GM19239 (cell line): ENCODE measurements around the gene AGA.

ENCODE experiments used
- DNase-seq: peaks from one replicate; pipeline ENCODE4 v3.0.0; 2011; ENCODE audit warnings: low spot score; ENCODE audit not compliant: insufficient read length
- FAIRE-seq: peaks from 2 replicates; lab custom pipeline; 2011; peaks lifted over from hg19 to GRCh38; lab: Jason Lieb, UNC

Gene AGA

DNA sequence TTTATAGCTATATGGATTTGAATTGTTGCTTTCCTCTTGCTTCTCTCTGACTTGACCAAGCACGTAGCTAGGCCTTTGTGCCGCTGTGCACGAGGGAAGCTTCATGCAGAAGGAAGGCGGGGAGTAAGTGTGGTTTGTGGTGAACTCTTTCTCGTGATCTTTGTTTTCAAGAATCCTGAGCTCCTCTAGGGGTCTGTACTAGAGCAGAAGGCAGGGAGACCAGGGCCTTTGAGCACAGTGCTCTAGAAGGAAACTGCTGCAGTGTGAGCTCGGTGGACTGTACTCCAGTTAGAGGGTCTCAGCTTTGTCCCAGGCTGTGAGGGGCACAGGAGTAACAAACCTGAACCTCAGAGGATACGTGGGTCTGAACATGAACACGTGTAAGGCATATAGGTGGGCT is 49.0 kb downstream of the AGA start:
- DNase-seq = no peak
- FAIRE-seq = no peak

DNA sequence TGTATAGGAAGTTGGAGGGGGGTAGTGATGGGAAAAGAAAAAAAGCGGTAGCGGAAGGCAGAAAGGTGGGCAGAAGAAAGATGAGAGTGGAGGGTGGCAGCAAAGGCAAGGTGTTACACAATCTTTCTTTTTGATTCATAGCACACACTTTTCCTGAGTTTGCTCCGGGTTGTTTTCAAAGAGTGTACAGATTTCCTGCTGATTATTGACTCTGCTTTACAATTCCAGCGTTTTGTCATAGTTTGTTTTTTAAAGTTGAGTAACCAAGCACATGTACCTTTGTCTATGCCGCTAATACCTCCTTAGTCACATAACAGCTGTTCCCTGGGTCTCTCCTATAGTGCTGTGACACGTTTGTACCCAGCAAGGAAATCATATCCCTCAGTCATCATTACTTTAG is 50.3 kb downstream of the AGA start:
- DNase-seq = no peak
- FAIRE-seq = no peak

DNA sequence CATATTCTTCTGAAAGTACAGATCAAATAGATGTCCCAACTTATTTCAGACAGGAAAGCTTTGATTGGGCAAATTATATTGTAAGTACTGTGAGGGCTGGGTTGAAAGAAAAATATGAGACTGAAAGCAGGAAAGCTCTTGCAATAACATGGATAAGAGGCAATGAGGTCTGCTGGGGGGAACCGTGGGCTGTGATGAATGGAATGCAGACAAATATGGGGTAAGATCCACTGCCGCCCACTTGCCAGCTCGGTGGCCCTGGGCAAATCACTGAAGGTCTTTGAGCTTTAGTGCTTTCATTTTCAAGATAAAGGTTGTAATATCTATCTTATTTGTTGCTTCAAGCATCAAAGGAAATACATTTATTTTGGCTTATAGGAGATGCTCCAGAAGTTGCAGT is 51.0 kb downstream of the AGA start:
- no peak for DNase-seq
- no peak for FAIRE-seq

DNA sequence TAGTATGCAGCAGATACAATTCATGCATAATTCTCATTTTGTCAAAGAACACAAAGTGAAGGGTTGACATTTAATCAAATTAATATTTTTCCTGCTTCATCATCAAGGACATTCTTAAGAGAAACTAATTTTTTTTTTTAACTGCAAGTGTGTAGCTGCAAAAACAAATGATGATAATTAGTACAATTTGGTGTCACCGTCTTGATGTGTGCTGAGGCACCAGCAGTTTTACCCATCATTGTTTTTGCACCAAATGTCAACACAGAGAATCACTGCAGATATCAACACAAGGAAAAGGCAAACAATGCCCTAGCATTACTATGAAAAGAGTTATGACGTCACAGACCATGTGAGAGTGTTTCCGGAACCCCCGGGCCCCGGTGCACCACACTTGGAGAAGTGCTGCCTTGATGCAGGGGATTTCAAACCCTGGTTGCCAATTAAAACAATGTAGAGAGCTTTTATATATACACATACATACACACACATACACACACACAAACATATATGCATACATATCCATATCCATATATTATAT is 55.9 kb downstream of the AGA start:
- no peak for FAIRE-seq
- no peak for DNase-seq

DNA sequence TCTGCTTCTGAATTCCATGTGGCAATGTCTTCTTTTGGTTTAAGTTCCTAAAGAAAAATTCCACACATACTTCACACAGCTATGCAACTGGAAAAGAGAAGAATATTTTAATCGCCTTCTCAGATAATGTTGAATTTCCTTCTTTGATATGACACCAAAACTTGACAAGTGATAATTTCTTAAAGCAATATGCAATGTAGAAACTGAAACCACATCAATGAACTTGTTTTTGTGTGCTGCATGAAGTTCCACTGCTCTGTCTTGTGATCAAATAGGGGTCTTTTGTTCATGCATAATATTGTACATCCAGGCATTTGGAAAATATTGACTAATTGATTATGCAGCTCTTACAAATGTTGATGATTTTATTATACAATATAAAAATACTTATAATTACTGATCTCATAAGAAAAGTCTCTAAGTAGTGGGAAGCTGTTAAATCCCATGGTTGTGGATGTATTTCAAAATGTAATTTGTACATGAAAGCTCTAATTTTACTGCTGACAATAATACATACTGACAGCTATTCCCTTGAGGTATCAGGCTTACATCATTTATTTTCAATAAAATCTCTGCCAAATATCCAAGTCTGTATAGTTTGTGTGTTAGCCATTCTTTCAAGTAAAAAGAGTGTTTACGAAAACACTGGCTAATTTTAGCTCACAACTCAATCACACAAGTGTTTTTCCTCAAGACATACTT is 56.5 kb downstream of the AGA start:
- DNase-seq (no peak), FAIRE-seq (no peak)

DNA sequence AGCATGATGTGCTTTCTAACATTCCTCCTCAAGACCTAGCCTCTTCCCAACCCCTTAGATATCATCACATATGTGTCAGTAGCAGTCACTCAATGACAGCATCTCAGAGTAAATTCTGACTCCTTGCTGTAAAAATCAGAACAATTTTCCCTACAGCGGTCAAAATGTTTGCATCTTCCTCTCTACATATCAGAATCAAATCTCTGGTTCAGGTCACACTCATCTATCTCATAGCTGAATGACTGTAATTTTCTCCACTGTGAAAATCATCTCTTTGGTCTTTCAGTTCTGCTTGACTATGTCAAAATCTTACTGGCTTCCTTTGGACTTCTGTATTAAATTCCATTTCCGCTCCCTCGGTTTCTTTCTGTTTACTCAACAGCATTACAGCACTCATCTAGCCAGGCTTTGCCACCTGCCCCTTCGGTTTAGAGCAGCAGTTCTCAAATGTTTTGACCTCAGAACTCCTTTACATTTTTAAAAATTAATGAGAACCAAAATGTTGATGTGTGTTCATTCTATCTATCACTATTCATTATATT is 57.3 kb downstream of the AGA start:
- DNase-seq (no peak), FAIRE-seq (no peak)

DNA sequence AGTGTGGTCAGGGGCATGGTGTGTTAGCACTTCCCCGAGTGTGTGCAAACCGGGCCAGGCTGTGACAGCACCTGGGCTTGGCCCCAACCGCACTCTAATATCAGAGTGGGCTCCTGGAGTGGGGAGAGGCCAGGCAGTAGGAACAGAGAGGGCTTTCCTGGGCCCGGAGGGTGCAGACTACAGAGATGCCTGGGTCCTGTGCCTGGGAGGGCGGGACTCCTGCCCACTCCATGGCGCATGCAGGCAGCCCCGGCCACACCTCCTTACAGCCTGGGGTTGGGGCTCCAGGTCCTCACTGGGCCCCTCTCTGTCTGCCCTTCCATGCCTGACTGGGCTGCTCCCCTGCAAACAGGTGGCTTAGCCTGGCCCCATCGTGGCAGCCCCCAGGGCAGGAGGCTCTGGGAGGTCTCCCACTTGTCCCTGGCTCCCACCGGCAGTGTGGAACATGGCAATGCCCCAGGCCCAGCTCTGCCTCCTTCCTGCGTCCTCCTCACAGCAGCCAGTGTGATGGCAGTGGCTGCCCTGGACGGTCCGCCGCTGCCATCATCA is 60.4 kb downstream of the AGA start:
- FAIRE-seq (no peak), DNase-seq (no peak)
